ENCODE measurements around the gene SLC25A12.
"Not testable (repeated sequence)": the region's sequence is repeated elsewhere in the genome, so short reads cannot be mapped to it uniquely, and the experiment has no call there.

SLC25A12 gene

GRCh38 chr2:171788316-171788993 is 105.6 kb downstream of the SLC25A12 start:
- DNase-seq, result no peak

GRCh38 chr2:171787333-171788072 is 106.5 kb downstream of the SLC25A12 start:
- DNase-seq, result no peak

- DNase-seq, result no peak
These were observed 108.6 kb downstream of the SLC25A12 start for GRCh38 chr2:171785450-171785849.

- DNase-seq, result no peak
These were observed 115.5 kb downstream of the SLC25A12 start for GRCh38 chr2:171778515-171778914.

DNA sequence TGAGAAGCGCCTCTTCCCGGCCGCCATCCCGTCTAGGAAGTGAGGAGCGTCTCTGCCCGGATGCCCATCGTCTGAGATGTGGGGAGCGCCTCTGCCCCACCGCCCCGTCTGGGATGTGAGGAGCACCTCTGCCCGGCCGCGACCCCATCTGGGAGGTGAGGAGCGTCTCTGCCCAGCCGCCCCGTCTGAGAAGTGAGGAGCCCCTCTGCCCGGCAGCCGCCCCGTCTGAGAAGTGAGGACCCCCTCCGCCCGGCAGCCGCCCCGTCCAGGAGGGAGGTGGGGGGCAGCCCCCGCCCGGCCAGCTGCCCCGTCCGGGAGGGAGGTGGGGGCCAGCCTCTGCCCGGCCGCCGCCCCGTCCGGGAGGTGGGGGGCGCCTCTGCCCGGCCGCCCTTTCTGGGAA is 119.5 kb downstream of the SLC25A12 start:
- DNase-seq, result not testable (repeated sequence)

GRCh38 chr2:171772373-171772772 is 121.7 kb downstream of the SLC25A12 start:
- DNase-seq, result no peak

DNA sequence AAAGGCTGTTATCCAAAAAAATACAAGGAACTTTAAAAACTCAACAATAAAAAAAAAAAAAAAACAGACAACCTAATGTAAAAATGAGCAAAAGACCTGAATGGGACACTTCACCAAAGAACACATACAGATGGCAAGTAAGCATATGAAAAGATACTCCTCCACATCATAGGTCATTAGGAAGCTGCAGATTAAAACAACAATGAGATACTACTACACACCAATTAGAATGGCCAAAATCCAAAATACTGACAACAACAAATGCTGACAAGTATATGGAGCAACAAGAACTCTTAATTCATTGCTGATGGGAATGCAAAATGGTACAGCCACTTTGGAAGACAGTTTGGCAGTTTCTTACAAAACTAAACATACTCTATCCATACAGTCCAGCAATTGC is 122.6 kb downstream of the SLC25A12 start:
- DNase-seq, result no peak

GRCh38 chr2:171763602-171764001 is 130.4 kb downstream of the SLC25A12 start:
- DNase-seq, result no peak

GRCh38 chr2:171762879-171763573 is 131.0 kb downstream of the SLC25A12 start:
- DNase-seq, result no peak

- not testable (repeated sequence) for DNase-seq
These were observed 132.9 kb downstream of the SLC25A12 start for GRCh38 chr2:171761176-171761575.

DNA sequence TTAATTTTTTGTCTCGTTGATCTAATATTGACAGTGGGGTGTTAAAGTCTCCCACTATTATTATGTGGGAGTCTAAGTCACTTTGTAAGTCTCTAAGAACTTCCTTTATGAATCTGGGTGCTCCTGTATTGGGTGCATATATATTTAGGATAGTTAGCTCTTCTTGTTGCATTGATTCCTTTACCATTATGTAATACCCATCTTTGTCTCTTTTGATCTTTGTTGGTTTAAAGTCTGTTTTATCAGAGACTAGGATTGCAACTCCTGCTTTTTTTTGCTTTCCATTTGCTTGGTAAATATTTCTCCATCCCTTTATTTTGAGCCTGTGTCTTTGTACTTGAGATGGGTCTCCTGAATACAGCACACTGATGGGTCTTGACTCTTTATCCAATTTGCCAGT is 135.3 kb downstream of the SLC25A12 start:
- DNase-seq, result not testable (repeated sequence)

- no peak for DNase-seq
These were observed 139.6 kb downstream of the SLC25A12 start for GRCh38 chr2:171754254-171754939.

GRCh38 chr2:171747371-171747770 is 146.7 kb downstream of the SLC25A12 start:
- DNase-seq, result no peak

- DNase-seq, result no peak
These were observed 148.2 kb downstream of the SLC25A12 start for GRCh38 chr2:171745806-171746205.

- DNase-seq, result no peak
These were observed 148.9 kb downstream of the SLC25A12 start for GRCh38 chr2:171745141-171745540.

DNA sequence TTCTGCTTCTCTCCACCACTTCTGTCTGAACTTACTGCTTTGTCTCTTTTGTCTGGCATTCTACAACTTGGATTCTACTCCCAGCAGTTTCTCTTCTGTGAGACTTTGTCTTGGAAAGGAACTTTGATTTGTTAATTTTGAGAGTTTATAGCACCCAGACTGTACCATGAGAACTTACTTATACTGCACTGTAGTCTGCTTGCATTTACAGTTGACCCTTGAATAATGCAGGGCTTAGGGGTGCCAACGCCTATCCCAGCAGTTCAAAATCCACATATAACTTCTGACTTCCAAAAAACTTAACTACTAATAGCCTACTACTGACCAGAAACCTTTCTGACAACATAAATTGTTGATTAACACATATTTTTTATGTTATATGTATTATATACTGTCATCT is 151.3 kb downstream of the SLC25A12 start:
- DNase-seq, result no peak

- DNase-seq, result no peak
These were observed 152.9 kb downstream of the SLC25A12 start for GRCh38 chr2:171741189-171741588.

DNA sequence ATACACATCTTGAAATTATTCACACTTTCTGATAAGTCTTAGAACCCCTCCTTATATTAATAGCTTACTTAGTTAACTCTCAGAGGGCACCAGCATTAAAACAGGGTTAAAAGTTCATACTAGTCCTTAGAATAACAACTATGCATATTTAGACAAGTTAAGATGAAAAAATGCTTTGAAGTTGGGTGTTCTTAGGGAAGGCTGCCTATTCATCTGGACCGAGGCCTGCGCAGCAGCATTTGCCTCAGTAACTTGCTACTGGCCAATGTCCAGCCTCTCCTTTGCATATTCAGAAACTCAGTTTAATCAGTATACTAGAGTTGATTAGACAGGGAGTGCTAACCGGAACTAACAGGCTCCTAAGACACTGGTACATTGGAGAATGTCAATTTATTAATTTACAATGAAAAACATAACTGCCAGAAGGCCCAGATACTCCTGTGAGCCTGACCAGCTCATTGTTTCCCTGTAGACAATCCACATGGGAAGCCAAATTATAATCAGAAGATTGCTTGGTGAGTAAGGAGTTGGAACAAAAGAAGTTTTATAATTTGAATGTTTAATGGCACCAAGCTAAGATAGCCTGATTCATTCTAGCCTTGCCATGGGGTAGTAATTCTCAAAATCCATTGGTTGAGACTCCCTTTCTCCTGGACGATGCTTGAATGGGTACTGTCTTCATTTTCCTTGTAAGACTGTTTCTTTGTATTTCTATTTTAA is 157.9 kb downstream of the SLC25A12 start:
- no peak for DNase-seq

Measured in hematopoietic multipotent progenitor cell treated with erythropoietin and hydrocortisone succinate and interleukin-3 and kit ligand, for 8 days (in vitro differentiated cells).